SK-N-MC (cell line): ENCODE results near the gene BAHCC1.

Source experiments
- DNase-seq: peaks from one replicate; pipeline ENCODE4 v3.0.0-alpha.2; 2011; ENCODE audit warnings: low read depth, low spot score
- H3K27ac ChIP-seq: fragments of 200-600 bp; sonication (generic); 2 replicates; pipeline ENCODE4 v1.5.1; 2016; ENCODE audit warnings: mixed run types
- H3K36me3 ChIP-seq: fragments of 200-600 bp; sonication (generic); 2 replicates; pipeline ENCODE4 v1.6.1; 2017; ENCODE audit warnings: antibody characterized with exemption, low read length, mixed read lengths; ENCODE audit not compliant: insufficient read depth
- H3K4me3 ChIP-seq: fragments of 200-600 bp; sonication (generic); 2 replicates; pipeline ENCODE4 v1.5.1; 2016
- H3K9ac ChIP-seq: fragments of 200-600 bp; sonication (generic); 2 replicates; pipeline ENCODE4 v1.8.0; 2017; ENCODE audit warnings: mixed run types, mixed read lengths; ENCODE audit not compliant: insufficient read length
- H3K9me3 ChIP-seq: fragments of 200-600 bp; sonication (generic); 2 replicates; pipeline ENCODE4 v1.6.1; 2017; ENCODE audit warnings: low read depth, mild to moderate bottlenecking, antibody characterized with exemption, low read length, moderate library complexity, mixed read lengths
- EZH2 ChIP-seq: fragments of 200-600 bp; sonication (generic); IDR thresholded peaks from one replicate; pipeline ENCODE4 v1.6.1; 2017; ENCODE audit warnings: antibody characterized with exemption
- FOXP2 ChIP-seq: optimal IDR thresholded peaks from 2 replicates; pipeline ENCODE3; 2011; ENCODE audit warnings: mild to moderate bottlenecking, moderate library complexity; ENCODE audit not compliant: insufficient read depth; ENCODE audit errors: extremely low read length, control extremely low read depth
- POLR2AphosphoS5 ChIP-seq: IDR thresholded peaks from 2 replicates; pipeline ENCODE4 v1.6.1; 2012; ENCODE audit warnings: mild to moderate bottlenecking, low read depth, low read length, borderline replicate concordance

Gene BAHCC1

GRCh38 chr17:81390029-81390872, 5.0 kb upstream of the BAHCC1 start:
- Histone ChIP-seq H3K36me3 (no peaks in the 10 kb centered on the region), H3K9ac (peak overlapping the region; percentile 66), H3K4me3 (peak overlapping the region; percentile 60), H3K27ac (peak overlapping the region; percentile 95), H3K9me3 (no peaks in the 10 kb centered on the region)
- TF ChIP-seq FOXP2 (no peak), EZH2 (no peak), POLR2AphosphoS5 (no peak; the same call in 1 of the 2 replicates)
- no peak for DNase-seq

GRCh38 chr17:81390873-81391255, 4.4 kb upstream of the BAHCC1 start:
- H3K27ac ChIP-seq: peak overlapping the region; percentile 95
- DNase-seq: no peak
- peak overlapping the region; percentile 60 for H3K4me3 ChIP-seq

GRCh38 chr17:81391293-81391935, 3.8 kb upstream of the BAHCC1 start:
- Histone ChIP-seq H3K9me3 (no peaks in the 10 kb centered on the region), H3K4me3 (peak overlapping the region; percentile 95), H3K36me3 (no peaks in the 10 kb centered on the region), H3K9ac (peak overlapping the region; percentile 95), H3K27ac (peak overlapping the region; percentile 95)
- no peak for DNase-seq
- TF ChIP-seq EZH2 (no peak), FOXP2 (no peak), POLR2AphosphoS5 (no peak; the same call in 1 of the 2 replicates)

More at GRCh38 chr17:81390873-81391255, 4.4 kb upstream of the BAHCC1 start:
- no peaks in the 10 kb centered on the region for H3K9me3 ChIP-seq
- no peak for TF ChIP-seq FOXP2
- TF ChIP-seq POLR2AphosphoS5: no peak; the same call in 1 of the 2 replicates
- no peak for TF ChIP-seq EZH2
- H3K9ac ChIP-seq: peak overlapping the region; percentile 66
- no peaks in the 10 kb centered on the region for H3K36me3 ChIP-seq

GRCh38 chr17:81391936-81392908, 3.0 kb upstream of the BAHCC1 start:
- H3K9me3 ChIP-seq: no peaks in the 10 kb centered on the region
- TF ChIP-seq EZH2 (no peak), FOXP2 (no peak), POLR2AphosphoS5 (no peak)
- peak overlapping the region; percentile 95 for H3K9ac ChIP-seq
- peak overlapping the region; percentile 95 for H3K27ac ChIP-seq
- peak overlapping the region; percentile 95 for H3K4me3 ChIP-seq
- DNase-seq: no peak
- H3K36me3 ChIP-seq: no peaks in the 10 kb centered on the region

- Histone ChIP-seq H3K27ac (peak overlapping the region; percentile 95), H3K36me3 (no peaks in the 10 kb centered on the region), H3K9ac (peak overlapping the region; percentile 95), H3K9me3 (no peaks in the 10 kb centered on the region), H3K4me3 (peak overlapping the region; percentile 95)
- DNase-seq: no peak
- no peak for TF ChIP-seq POLR2AphosphoS5
- no peak for TF ChIP-seq EZH2
- TF ChIP-seq FOXP2: no peak
Observed at GRCh38 chr17:81392909-81393654, 2.2 kb upstream of the BAHCC1 start.

GRCh38 chr17:81393684-81394376, 1.4 kb upstream of the BAHCC1 start:
- DNase-seq: peak; percentile 99
- TF ChIP-seq EZH2 (no peak), FOXP2 (no peak), POLR2AphosphoS5 (peak; percentile 89)
- peak overlapping the region; percentile 95 for H3K27ac ChIP-seq
- peak overlapping the region; percentile 95 for H3K4me3 ChIP-seq
- no peaks in the 10 kb centered on the region for H3K9me3 ChIP-seq
- peak overlapping the region; percentile 95 for H3K9ac ChIP-seq
- no peaks in the 10 kb centered on the region for H3K36me3 ChIP-seq
